Fibroblast of the aortic adventitia (primary cell): ENCODE measurements around the gene MOCS3. TPM values are rescaled to one million over a fixed set of nuclear protein-coding genes. Genes with fewer than 3 reads are reported as not detected.
"Not testable (repeated sequence)": the region's sequence is repeated elsewhere in the genome, so short reads cannot be mapped to it uniquely, and the experiment has no call there.

Experiments
- DNase-seq: peaks from one replicate; pipeline ENCODE4 v3.0.0-alpha.2; 2010; ENCODE audit warnings: low read depth
- H3K4me3 ChIP-seq: 2 replicates; pipeline ENCODE4 v1.5.1; 2011; ENCODE audit warnings: low read depth, mild to moderate bottlenecking, control low read depth, low read length, moderate library complexity
- CTCF ChIP-seq: IDR thresholded peaks from 2 replicates; pipeline ENCODE4 v1.5.1; 2011; ENCODE audit warnings: mild to moderate bottlenecking, low read length, control low read depth, inconsistent platforms; ENCODE audit not compliant: insufficient read depth
- total RNA-seq: library from RNA; depleted of rRNA; stranded (reverse); fragments of >200 nt; gene quantifications from 2 replicates; pipeline ENCODE4 v1.2.3, GENCODE V29; 2012; ENCODE audit warnings: low replicate concordance

The MOCS3 gene
- total RNA-seq, 1 donor = 7.9 TPM

DNA sequence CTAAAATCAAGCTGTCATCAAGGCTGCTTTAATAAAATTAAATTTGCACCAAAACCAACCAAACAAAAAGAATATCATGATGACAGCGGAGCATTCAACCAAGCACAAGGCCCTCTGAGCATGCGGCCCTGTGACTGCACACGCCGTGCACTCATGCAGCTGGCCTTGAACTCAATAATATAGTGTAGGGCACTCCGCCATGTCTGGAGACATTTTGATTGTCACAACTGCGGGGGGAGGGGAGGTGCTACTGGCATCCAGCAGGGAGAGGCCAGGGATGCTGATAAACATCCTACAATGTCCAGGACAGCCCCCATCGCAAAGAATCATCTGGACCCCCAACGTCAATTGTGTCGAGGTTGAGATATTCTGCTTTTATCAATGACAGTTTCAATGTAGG is 9.7 kb downstream of the MOCS3 start:
- H3K4me3 ChIP-seq = no peak overlapping the region
- DNase-seq = no peak
- TF ChIP-seq CTCF = no peak

DNA sequence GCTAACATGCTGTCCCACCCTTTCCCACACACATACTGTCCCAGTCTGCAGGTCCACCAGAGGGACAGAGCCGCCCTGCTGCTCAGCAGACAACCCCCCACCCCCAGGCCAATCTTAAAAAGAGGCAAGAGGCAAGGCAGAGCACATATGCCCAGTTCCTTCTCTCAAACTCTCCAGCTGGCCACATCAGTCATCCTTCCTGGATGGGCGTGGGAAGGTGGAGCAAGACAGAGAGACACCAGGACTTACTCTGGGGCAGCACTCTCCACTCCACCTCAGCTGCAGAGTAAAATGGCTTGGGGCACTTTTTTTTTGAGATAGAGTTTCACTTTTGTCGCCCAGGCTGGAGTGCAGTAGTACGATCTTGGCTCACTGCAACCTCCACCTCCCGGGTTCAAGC is 10.8 kb downstream of the MOCS3 start:
- H3K4me3 ChIP-seq = no peak overlapping the region
- TF ChIP-seq CTCF = no peak
- DNase-seq = no peak

DNA sequence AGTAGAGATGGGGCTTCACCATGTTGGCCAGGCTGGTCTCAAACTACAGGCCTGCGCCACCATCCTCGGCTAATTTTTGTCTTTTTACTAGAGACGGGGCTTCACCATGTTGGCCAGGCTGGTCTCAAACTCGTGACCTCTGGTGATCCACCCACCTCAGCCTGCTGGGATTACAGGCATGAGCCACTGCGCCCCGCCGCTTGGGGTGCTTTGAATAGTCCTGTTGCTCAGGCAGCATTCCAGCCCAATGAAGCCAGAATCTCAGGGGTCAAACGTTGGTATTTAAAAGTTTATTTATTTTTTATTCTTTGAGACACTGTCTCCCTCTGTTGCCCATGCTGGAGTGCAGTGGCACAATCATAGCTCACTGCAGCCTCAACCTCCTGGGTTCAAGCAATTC is 11.3 kb downstream of the MOCS3 start:
- no peak overlapping the region for H3K4me3 ChIP-seq
- no peak for DNase-seq
- no peak for TF ChIP-seq CTCF

- TF ChIP-seq CTCF = no peak
- DNase-seq = no peak
Observed at GRCh38 chr20:50975701-50976330, 17.2 kb downstream of the MOCS3 start.

GRCh38 chr20:50977066-50978021 is 18.7 kb downstream of the MOCS3 start:
- no peak overlapping the region for H3K4me3 ChIP-seq
- no peak for DNase-seq
- no peak for TF ChIP-seq CTCF

More at GRCh38 chr20:50975701-50976330, 17.2 kb downstream of the MOCS3 start:
- H3K4me3 ChIP-seq = no peak overlapping the region

GRCh38 chr20:50978533-50978932 is 19.9 kb downstream of the MOCS3 start:
- H3K4me3 ChIP-seq, DNase-seq: not testable (repeated sequence)

DNA sequence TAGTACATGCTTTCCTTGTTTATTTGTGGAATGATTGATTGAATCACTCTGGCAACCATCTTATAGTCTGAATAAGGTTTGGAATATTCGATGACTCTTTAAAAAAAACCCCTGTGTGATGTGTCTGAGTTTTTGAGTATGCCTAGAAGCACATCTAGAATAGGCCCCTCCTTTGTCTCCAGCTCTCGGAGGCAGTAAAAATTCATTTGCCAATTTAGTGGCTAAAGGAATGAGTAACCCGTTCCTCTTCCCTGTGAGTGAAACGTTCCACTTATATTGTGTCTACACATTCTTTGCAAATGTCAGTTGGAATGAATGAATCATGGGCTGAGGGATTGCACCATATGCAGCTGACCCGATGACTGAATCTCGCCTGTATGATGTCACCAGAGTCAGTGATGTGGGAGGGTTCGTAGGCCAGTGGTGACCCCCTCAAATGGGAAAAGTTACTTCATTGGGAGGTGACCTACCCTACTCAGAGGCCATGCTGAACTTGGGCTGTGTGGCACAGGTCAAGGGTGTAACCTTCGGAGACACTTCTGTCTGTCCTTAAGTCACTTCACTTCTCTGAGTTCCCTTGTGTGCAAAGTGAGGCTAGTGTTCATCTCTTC is 21.6 kb downstream of the MOCS3 start:
- peak; percentile 98 for DNase-seq
- no peak for TF ChIP-seq CTCF
- H3K4me3 ChIP-seq = no peak overlapping the region
